Measurements from ENCODE around the gene CHRM3. TPM values are rescaled to one million over a fixed set of nuclear protein-coding genes. Genes with fewer than 3 reads are reported as not detected.

Gene CHRM3
- polyA plus RNA-seq, 3 donors, result not detected

DNA sequence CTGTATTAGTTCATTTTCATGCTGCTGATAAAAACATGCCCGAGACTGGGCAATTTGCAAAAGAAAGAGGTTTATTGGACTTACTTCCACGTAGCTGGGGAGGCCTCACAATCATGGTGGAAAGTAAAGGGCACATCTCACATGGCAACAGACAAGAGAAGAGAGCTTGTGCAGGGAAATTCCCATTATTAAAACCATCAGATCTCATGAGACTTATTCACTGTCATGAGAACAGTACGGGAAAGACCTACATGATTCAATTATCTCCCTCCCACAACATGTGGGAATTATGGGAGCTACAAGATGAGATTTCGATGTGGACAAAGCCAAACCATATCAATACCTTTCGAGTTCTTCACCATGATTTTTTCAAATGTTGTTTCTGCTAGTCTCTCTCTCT is 3.7 kb upstream of the CHRM3 start:
- 100% methylated on average over 1 of the region's 5 CpGs for WGBS (ENCODE audit: insufficient coverage)
- H3K4me3 ChIP-seq (replicated peaks in 1 of 3; ENCODE audit: low read depth in 2 of 3, low read length in 3 of 3), result no peak overlapping the region
- H3K27ac Mint-ChIP-seq, result no peak overlapping the region
- DNase-seq, result no peak
- no peak overlapping the region for H3K4me3 Mint-ChIP-seq
- peaks cover 0 to 14% (median 6%) of the 10 kb centered on the region in 7 donors for H3K9me3 Mint-ChIP-seq
- H3K79me2 ChIP-seq (ENCODE audit: insufficient read depth, low read length), result no peaks in the 10 kb centered on the region
- peaks cover 19 to 32% of the 10 kb centered on the region in 2 donors for H3K27me3 ChIP-seq (ENCODE audit: control insufficient read depth in 2 of 2, insufficient read depth in 2 of 2, low read length in 2 of 2)
- H3K27ac ChIP-seq (ENCODE audit: low read depth in 1 of 2, low read length in 2 of 2), result no peak overlapping the region
- no peaks in the 10 kb centered on the region for H3K36me3 ChIP-seq (replicated peaks in 1 of 2; ENCODE audit: control insufficient read depth in 1 of 2, insufficient read depth in 2 of 2, low read length in 2 of 2)
- peaks cover 0 to 7% of the 10 kb centered on the region in 2 donors for H3K9me3 ChIP-seq (replicated peaks in 1 of 2; ENCODE audit: control insufficient read depth in 1 of 2, insufficient read depth in 1 of 2, low read length in 2 of 2)
- intact Hi-C loops (cut with micrococcal nuclease), result no loop called here
- H4K20me1 ChIP-seq (ENCODE audit: insufficient read depth, low read length), result no peaks in the 10 kb centered on the region
- H3K4me1 ChIP-seq (ENCODE audit: control insufficient read depth in 1 of 2, insufficient read depth in 2 of 2, low read length in 2 of 2), result peaks cover 17 to 21% of the 10 kb centered on the region in 2 donors
- TF ChIP-seq, protein P1, sequence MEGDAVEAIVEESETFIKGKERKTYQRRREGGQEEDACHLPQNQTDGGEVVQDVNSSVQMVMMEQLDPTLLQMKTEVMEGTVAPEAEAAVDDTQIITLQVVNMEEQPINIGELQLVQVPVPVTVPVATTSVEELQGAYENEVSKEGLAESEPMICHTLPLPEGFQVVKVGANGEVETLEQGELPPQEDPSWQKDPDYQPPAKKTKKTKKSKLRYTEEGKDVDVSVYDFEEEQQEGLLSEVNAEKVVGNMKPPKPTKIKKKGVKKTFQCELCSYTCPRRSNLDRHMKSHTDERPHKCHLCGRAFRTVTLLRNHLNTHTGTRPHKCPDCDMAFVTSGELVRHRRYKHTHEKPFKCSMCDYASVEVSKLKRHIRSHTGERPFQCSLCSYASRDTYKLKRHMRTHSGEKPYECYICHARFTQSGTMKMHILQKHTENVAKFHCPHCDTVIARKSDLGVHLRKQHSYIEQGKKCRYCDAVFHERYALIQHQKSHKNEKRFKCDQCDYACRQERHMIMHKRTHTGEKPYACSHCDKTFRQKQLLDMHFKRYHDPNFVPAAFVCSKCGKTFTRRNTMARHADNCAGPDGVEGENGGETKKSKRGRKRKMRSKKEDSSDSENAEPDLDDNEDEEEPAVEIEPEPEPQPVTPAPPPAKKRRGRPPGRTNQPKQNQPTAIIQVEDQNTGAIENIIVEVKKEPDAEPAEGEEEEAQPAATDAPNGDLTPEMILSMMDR (IDR thresholded peaks at IDR 0.05), result no peak
- no peak overlapping the region for H2AFZ ChIP-seq (ENCODE audit: insufficient read depth, low read depth, low read length, poor library complexity, severe bottlenecking)
- no peak overlapping the region for H3K9ac ChIP-seq (ENCODE audit: insufficient read depth, low read length, poor library complexity, severe bottlenecking)
- no peak overlapping the region for H3K4me2 ChIP-seq (replicated peaks; ENCODE audit: extremely low read depth, low read length, poor library complexity, severe bottlenecking)
- peaks cover 3 to 11% of the 10 kb centered on the region in 2 donors for H3K36me3 Mint-ChIP-seq
- H3K27me3 Mint-ChIP-seq (ENCODE audit: low read depth in 3 of 3), result peaks cover 30 to 36% (median 36%) of the 10 kb centered on the region in 3 donors
- H3K4me1 Mint-ChIP-seq, result peaks cover 21% of the 10 kb centered on the region

DNA sequence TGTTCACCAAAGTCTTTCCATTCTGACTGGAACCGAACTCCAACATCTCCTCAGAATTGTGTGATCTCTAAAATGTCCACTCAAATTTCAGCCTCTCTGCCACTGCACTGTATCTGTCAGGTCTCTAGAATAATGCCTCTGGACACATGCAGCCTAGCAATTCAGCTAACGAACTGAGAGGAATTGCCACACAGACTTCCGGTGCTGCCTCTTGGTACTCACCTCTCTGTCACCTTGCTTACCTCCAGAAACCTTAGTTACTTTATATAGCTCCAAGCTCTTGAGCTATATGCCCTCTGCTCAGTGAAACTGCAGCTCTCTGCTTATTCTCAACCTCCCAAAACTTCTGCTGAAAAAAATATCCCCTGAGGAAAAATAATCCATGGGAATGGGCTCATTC is 2.7 kb upstream of the CHRM3 start:
- peaks cover 29% of the 10 kb centered on the region for H3K4me1 Mint-ChIP-seq
- H3K4me1 ChIP-seq (ENCODE audit: control insufficient read depth in 1 of 2, insufficient read depth in 2 of 2, low read length in 2 of 2), result peaks cover 19 to 26% of the 10 kb centered on the region in 2 donors
- no peaks in the 10 kb centered on the region for H4K20me1 ChIP-seq (ENCODE audit: insufficient read depth, low read length)
- H3K9ac ChIP-seq (ENCODE audit: insufficient read depth, low read length, poor library complexity, severe bottlenecking), result no peak overlapping the region
- no peaks in the 10 kb centered on the region for H3K36me3 ChIP-seq (replicated peaks in 1 of 2; ENCODE audit: control insufficient read depth in 1 of 2, insufficient read depth in 2 of 2, low read length in 2 of 2)
- no peak overlapping the region for H2AFZ ChIP-seq (ENCODE audit: insufficient read depth, low read depth, low read length, poor library complexity, severe bottlenecking)
- H3K4me3 Mint-ChIP-seq, result no peak overlapping the region
- no peaks in the 10 kb centered on the region for H3K79me2 ChIP-seq (ENCODE audit: insufficient read depth, low read length)
- H3K27me3 Mint-ChIP-seq (ENCODE audit: low read depth in 3 of 3), result peaks cover 41 to 46% (median 46%) of the 10 kb centered on the region in 3 donors
- peaks cover 0 to 8% of the 10 kb centered on the region in 2 donors for H3K9me3 ChIP-seq (replicated peaks in 1 of 2; ENCODE audit: control insufficient read depth in 1 of 2, insufficient read depth in 1 of 2, low read length in 2 of 2)
- intact Hi-C loops (cut with micrococcal nuclease), result no loop called here
- peaks cover 29 to 42% of the 10 kb centered on the region in 2 donors for H3K27me3 ChIP-seq (ENCODE audit: control insufficient read depth in 2 of 2, insufficient read depth in 2 of 2, low read length in 2 of 2)
- DNase-seq, result no peak
- TF ChIP-seq, protein P1 (IDR thresholded peaks at IDR 0.05), result no peak
- H3K4me3 ChIP-seq (replicated peaks in 1 of 3; ENCODE audit: low read depth in 2 of 3, low read length in 3 of 3), result no peak overlapping the region
- WGBS (ENCODE audit: insufficient coverage), result 100% methylated on average over 2 of the region's 3 CpGs
- peaks cover 3 to 13% of the 10 kb centered on the region in 2 donors for H3K36me3 Mint-ChIP-seq
- no peak overlapping the region for H3K27ac ChIP-seq (ENCODE audit: low read depth in 1 of 2, low read length in 2 of 2)
- peaks cover 0 to 19% (median 7%) of the 10 kb centered on the region in 7 donors for H3K9me3 Mint-ChIP-seq
- H3K4me2 ChIP-seq (replicated peaks; ENCODE audit: extremely low read depth, low read length, poor library complexity, severe bottlenecking), result no peak overlapping the region
- H3K27ac Mint-ChIP-seq, result no peak overlapping the region

All from CD14-positive monocyte (primary cell).